Ovary (tissue), 3 donors: ENCODE data around the gene ABCB7.
"Not testable (repeated sequence)": the region's sequence is repeated elsewhere in the genome, so short reads cannot be mapped to it uniquely, and the experiment has no call there.

ENCODE experiments used
- CTCF ChIP-seq, 3 donors: fragments of 450-650 bp in 2 of 3; fragments of 200-600 bp in 1 of 3; IDR thresholded peaks; one replicate each; pipeline versions ENCODE4 v1.5.1 to v1.8.0; 2016 to 2022; ENCODE audit warnings: antibody characterized with exemption in 3 of 3, mild to moderate bottlenecking in 1 of 3
- EP300 ChIP-seq: sonication (generic); formaldehyde crosslinking; IDR thresholded peaks from one replicate; pipeline ENCODE4 v1.6.1; 2017; ENCODE audit warnings: antibody characterized with exemption
- POLR2A ChIP-seq: fragments of 450-650 bp; IDR thresholded peaks from one replicate; pipeline ENCODE4 v1.6.1; 2017; ENCODE audit warnings: antibody characterized with exemption, mild to moderate bottlenecking, moderate library complexity
- donor health status: DM: no; HTN: no; CAD: no.

DNA sequence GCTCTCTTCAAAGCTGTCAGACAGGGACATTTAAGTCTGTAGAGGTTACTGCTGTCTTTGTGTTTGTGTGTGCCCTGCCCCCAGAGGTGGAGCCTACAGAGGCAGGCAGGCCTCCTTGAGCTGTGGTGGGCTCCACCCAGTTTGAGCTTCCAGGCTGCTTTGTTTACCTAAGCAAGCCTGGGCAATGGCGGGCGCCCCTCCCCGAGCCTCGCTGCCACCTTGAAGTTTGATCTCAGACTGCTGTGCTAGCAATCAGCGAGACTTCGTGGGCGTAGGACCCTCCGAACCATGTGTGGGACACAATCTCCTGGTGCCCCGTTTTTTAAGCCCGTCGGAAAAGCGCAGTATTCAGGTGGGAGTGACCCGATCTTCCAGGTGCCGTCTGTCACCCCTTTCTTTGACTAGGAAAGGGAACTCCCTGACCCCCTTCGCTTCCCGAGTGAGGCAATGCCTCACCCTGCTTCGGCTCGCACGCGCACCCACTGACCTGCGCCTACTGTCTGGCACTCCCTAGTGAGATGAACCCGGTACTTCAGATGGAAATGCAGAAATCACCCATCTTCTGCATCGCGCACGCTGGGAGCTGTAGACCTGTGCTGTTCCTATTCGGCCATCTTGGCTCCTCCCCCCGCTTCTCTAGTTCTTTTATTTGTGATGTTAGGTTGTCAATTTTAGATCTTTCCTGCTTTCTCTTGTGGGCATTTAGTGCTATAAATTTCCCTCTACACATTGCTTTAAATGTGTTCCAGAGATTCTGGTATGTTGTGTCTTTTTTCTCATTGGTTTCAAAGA is 32.5 kb upstream of the ABCB7 start:
- not testable (repeated sequence) for TF ChIP-seq CTCF (IDR thresholded peaks at IDR 0.05); POLR2A; EP300
